ENCODE data around the gene SYT14. TPM values are rescaled to one million over a fixed set of nuclear protein-coding genes. Genes with fewer than 3 reads are reported as not detected.
"Not testable (repeated sequence)": the region's sequence is repeated elsewhere in the genome, so short reads cannot be mapped to it uniquely, and the experiment has no call there.

Gene SYT14
- polyA plus RNA-seq (ENCODE audit: insufficient read length in 3 of 3): under 1 TPM; 0.39 to 0.45 (median 0.42) TPM
- long read RNA-seq, donor 1, partial matches to known transcripts: 0 of 8 reads
- long read RNA-seq, donor 1, other reads (novel, unspliced or antisense): 8 of 8 reads
- long read RNA-seq, donor 2: 0 reads
- long read RNA-seq, donor 3: 0 reads
- long read RNA-seq, donor 4: 0 reads
- long read RNA-seq, donor 5: 0 reads
- long read RNA-seq, donor 6: 0 reads
- long read RNA-seq, donor 7: 0 reads
- long read RNA-seq, donor 8, partial matches to known transcripts: 5 of 16 reads
- long read RNA-seq, donor 8, other reads (novel, unspliced or antisense): 11 of 16 reads
- long read RNA-seq, donor 9: 0 reads
- long read RNA-seq, donor 10: 0 reads
- long read RNA-seq, donor 11: 0 reads
- long read RNA-seq, donor 12: 0 reads
- long read RNA-seq, donor 13: 0 reads
- long read RNA-seq, donor 14: 0 reads
- long read RNA-seq, donor 15: 0 reads
- long read RNA-seq, donor 16: 0 reads

- peak in 4 of 11 donors; percentile 9 to 47 (median 24) for DNase-seq (ENCODE audit: extremely low read depth in 1 of 11, low read depth in 9 of 11, low spot score in 4 of 11)
Measured at GRCh38 chr1:209937996-209938959, at the start of gene SYT14. Gene SYT14 (plus strand): TSS chr1:209938217. CDS start chr1:209938265, 48 bp downstream.

DNA sequence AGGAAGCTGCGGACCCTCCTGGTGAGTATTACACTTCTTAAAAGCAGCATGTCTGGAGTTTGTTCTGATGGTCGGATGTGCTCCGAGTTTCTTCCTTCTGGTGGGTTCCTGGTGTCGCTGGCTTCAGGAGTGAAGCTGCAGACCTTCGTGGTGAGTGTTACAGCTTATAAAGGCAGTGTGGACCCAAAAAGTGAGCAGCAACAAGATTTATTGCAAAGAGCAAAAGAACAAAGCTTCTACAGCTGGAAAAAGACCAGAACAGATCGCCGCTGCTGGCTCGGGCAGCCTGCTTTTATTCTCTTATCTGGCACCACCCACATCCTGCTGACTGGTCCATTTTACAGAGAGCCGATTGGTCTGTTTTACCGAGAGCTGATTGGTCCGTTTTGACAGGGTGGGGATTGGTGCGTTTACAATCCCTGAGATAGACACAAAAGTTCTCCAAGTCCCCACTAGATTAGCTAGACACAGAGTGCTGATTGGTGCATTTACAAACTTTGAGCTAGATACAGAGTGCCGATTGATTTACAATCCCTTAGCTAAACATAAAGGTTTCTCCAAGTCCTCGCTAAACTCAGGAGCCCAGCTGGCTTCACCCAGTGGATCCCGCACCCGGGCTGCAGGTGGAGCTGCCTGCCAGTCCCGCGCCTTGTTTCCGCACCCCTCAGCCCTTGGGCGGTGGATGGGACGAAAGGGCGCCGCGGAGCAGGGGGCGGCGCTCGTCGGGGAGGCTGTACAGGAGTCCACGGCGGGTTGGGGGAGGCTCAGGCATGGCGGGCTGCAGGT, 49.5 kb upstream of the SYT14 start:
- not testable (repeated sequence) for DNase-seq (ENCODE audit: extremely low read depth in 1 of 11, low read depth in 9 of 11, low spot score in 4 of 11)

DNA sequence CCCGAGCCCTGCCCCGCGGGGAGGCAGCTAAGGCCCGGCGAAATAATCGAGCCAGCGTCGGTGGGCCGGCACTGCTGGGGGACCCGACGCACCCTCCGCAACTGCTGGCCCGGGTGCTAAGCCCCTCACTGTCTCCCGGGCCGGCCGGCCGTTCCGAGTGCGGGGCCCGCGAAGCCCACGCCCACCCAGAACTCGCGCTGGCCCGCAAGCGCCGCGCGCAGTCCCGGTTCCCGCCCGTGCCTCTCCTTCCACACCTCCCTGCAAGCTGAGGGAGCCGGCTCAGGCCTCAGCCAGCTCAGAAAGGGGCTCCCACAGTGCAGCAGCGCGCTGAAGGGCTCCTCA, 49.0 kb upstream of the SYT14 start:
- no peak for DNase-seq (ENCODE audit: extremely low read depth in 1 of 11, low read depth in 9 of 11, low spot score in 4 of 11)

DNA sequence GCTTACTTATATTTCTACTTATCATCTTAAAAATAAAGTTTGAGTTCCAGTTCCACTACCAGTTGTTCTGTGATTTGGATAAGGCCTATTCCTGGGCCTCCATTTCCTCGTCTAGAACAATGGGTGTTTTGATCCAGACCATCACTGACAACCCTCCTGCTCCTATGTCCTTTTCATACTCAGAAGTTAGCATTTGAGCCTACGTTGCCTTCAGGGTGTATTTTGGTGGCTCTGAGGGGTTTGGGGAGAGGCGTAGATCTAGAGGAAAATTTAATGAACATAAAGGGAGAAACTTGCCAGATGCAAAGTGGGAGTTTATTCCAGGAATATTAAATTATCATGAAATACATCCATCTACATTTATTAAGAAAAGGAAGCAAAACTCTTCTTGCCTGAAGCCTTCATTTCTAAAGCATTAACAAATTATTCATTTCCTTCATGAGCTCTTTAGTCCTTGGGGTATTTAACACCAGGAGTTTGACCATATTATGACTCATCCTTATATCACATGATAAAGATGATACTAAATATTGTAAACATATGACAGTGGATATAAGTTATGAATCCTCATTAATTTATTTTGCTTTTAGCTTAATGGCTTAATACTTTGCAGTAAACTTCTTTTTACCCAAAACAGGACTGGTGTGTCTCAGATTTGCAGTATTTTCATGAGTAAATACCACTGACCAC, 47.2 kb upstream of the SYT14 start:
- no peak for DNase-seq (ENCODE audit: extremely low read depth in 1 of 11, low read depth in 9 of 11, low spot score in 4 of 11)

DNA sequence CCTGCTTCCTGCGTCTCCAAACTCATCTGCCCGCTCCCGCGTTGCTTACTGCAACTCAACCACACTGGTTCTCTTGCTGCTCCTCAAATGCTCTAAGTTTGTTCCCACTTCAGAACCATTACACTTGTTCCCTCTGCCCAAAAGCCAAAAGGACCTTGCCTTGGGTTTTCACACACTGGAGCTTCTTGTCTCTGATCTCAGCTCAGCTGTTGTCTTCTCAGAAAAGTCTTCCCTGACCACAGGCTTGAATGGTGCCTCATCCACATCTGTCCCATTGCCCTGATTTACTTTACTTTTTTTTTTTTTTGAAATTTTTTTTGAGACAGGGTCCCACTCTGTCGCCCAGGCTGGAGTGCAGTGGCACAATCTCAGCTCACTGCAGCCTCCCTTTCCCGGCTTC, 44.3 kb upstream of the SYT14 start:
- DNase-seq (ENCODE audit: extremely low read depth in 1 of 11, low read depth in 9 of 11, low spot score in 4 of 11): no peak

- DNase-seq (ENCODE audit: extremely low read depth in 1 of 11, low read depth in 9 of 11, low spot score in 4 of 11): no peak
Measured at GRCh38 chr1:209895709-209896108, 42.3 kb upstream of the SYT14 start.

DNA sequence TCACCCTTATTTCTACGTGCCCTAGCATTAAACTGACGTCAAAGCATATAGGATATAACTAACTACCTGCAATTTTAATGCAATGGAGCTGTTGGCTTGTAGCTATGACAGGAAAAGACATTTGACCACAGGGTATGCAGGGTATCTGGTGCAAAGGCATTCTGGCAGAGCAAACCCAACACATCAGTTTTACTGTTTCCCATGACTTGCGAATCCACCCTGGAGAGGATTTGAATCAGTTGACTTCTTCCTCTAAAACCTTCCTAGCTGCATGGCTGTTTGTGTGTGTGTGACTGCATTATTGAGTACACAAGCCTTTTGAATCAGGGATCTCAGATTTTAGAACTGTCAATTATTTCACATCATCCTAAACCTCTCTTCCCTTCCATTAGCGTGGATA, 41.7 kb upstream of the SYT14 start:
- no peak for DNase-seq (ENCODE audit: extremely low read depth in 1 of 11, low read depth in 9 of 11, low spot score in 4 of 11)

DNA sequence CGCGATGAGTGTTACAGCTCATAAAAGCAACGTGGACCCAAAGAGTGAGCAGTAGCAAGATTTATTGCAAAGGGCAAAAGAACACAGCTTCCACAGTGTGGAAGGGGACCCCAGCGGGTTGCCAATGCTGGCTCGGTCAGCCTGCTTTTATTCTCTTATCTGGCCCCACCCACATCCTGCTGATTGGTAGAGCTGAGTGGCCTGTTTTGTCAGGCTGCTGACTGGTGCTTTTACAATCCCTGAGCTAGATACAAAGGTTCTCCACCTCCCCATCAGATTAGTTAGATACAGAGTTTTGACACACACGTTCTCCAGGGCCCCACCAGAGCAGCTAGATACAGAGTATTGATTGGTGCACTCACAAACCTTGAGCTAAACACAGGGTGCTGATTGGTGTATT, 39.7 kb upstream of the SYT14 start:
- DNase-seq (ENCODE audit: extremely low read depth in 1 of 11, low read depth in 9 of 11, low spot score in 4 of 11): not testable (repeated sequence)

DNA sequence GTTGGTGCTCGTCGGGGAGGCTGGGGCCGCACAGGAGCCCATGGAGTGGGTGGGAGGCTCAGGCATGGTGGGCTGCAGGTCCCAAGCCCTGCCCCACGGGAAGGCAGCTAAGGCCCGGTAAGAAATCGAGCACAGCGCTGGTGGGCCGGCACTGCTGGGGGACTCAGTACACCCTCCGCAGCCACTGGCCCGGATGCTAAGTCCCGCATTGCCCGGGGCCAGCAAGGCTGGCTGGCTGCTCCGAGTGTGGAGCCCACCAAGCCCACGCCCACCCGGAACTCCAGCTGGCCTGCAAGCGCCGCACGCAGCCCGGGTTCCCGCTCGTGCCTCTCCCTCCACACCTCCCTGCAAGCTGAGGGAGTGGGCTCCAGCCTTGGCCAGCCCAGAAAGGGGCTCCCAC, 39.2 kb upstream of the SYT14 start:
- DNase-seq (ENCODE audit: extremely low read depth in 1 of 11, low read depth in 9 of 11, low spot score in 4 of 11): not testable (repeated sequence)

- no peak for DNase-seq (ENCODE audit: extremely low read depth in 1 of 11, low read depth in 9 of 11, low spot score in 4 of 11)
Measured at GRCh38 chr1:209899948-209900347, 38.1 kb upstream of the SYT14 start.

DNA sequence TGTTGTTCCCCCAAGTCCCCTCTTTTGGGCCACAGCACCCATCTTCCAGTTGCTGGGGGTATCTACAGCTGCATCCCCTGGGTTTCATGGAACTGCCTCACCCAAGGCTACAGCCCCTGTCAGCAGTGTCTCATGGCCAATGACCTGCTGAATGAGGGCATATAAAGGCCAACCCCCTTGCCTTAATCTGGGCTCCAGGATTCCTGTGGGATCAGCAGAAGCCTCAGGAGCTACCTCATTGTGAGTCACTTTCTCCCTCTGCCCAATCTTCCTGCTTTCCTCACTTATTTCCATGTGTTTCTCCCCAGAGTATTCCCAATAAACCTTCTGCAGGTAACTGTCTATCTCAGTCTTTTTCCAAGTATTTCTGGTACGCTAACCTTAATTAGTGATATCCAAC, 37.3 kb upstream of the SYT14 start:
- DNase-seq (ENCODE audit: extremely low read depth in 1 of 11, low read depth in 9 of 11, low spot score in 4 of 11): no peak

- no peak for DNase-seq (ENCODE audit: extremely low read depth in 1 of 11, low read depth in 9 of 11, low spot score in 4 of 11)
Measured at GRCh38 chr1:209901211-209901610, 36.8 kb upstream of the SYT14 start.

GRCh38 chr1:209904774-209905173, 33.2 kb upstream of the SYT14 start:
- not testable (repeated sequence) for DNase-seq (ENCODE audit: extremely low read depth in 1 of 11, low read depth in 9 of 11, low spot score in 4 of 11)

DNA sequence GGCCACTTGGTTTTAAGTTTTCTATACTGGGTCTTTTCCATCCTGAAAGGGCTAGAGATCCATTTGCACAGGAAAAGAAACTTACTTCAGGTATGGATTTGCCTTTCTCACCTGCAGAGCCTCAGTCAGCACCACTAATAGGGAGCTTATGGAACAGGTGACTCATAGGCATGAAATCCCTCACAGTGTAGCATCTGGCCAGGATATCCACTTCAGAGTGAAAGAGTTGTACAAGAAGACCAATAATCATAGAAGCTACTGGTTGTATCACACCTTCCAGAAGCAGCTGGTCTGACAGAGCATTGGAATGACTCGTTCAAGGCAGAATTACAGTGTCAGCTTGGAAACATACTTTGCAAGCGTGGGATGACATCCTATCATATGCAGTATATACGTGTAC, 26.3 kb upstream of the SYT14 start:
- DNase-seq (ENCODE audit: extremely low read depth in 1 of 11, low read depth in 9 of 11, low spot score in 4 of 11): no peak

DNA sequence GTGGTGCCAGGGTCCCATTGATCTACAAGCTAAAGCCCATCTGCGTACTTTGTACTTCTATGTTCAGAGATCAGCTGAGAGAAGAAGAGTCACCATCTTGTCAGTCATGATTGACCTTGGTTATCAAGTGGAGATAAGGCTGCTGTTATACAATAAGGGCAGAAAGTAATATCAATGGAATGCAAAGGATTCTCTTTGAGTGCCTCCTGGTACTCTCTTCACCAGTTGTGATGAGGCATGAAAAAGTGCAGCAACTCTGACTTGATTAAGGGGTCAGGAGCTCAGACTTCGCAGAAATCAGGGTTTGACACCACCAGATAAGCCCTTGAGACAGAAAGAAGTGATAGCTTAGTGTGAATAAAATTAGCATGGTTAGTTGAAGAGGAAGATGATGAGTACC, 25.7 kb upstream of the SYT14 start:
- no peak for DNase-seq (ENCODE audit: extremely low read depth in 1 of 11, low read depth in 9 of 11, low spot score in 4 of 11)

DNA sequence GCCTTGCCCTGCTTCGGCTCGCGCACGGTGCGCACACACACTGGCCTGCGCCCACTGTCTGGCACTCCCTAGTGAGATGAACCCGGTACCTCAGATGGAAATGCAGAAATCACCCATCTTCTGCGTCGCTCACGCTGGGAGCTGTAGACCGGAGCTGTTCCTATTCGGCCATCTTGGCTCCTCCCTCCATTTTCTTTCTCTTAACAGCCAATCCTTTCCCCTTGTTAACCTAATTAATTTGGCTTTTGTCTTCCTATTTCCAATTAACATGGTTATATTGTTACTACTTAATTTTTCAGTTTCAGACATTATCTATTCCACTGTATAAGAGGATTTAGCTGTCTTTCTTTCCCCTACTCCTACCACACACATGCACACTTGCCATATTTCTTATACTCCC, 18.4 kb upstream of the SYT14 start:
- not testable (repeated sequence) for DNase-seq (ENCODE audit: extremely low read depth in 1 of 11, low read depth in 9 of 11, low spot score in 4 of 11)

DNA sequence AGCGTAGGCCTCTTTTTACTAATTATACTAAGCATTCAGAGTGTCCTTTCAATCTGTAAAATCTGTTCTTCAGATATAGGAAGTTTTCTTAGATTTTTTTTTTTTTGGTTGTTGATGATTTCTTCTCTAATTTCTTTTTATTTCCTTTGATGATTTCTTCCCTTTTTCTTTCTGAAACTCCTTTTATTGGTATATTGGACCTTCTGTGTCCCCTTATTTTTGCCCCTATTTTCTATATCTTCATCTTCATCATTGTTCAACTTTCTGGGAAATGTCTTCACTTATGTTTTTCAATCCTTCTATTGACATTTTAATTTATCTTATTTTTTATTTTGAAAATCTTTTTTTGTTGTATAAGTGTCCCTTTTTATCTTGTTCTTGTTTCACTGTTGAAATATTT, 17.2 kb upstream of the SYT14 start:
- no peak for DNase-seq (ENCODE audit: extremely low read depth in 1 of 11, low read depth in 9 of 11, low spot score in 4 of 11)

GRCh38 chr1:209924390-209924789, 13.6 kb upstream of the SYT14 start:
- DNase-seq (ENCODE audit: extremely low read depth in 1 of 11, low read depth in 9 of 11, low spot score in 4 of 11): no peak

GRCh38 chr1:209926045-209926444, 12.0 kb upstream of the SYT14 start:
- DNase-seq (ENCODE audit: extremely low read depth in 1 of 11, low read depth in 9 of 11, low spot score in 4 of 11): no peak
